HepG2 (cell line): Measurements from ENCODE around the gene ALOX5AP. TPM values are rescaled to one million over a fixed set of nuclear protein-coding genes. Genes with fewer than 3 reads are reported as not detected.

Experiments used
- ATAC-seq: fragments of 200-7000 bp; cut with Tn5 transposase; 3 replicates; pipeline ENCODE4 v1.9.1; 2020; ENCODE audit warnings: mild to moderate bottlenecking, moderate library complexity
- BruUV-seq: library from RNA; stranded (reverse); fragments of 400-500 nt; replicated peaks from 2 replicates; lab custom pipeline; 2021; lab: Mats Ljungman, UMichigan
- CTCF ChIA-PET: fragments of 300-600 bp; formaldehyde crosslinking; extraction: SDS; loops from one replicate; lab custom pipeline; 2021; ENCODE audit warnings: low total read pairs, inconsistent platforms, low intra/inter-chr PET ratio; lab: Yijun Ruan, JAX
- POLR2A ChIA-PET: fragments of 350-600 bp; sonication (Branson Sonifier 250); formaldehyde crosslinking; loops from one replicate; lab custom pipeline; 2020; ENCODE audit warnings: antibody characterized with exemption, inconsistent platforms; lab: Yijun Ruan, JAX
- DNase-seq: peaks from one replicate; pipeline ENCODE4 v3.0.0-alpha.2; 2015; ENCODE audit warnings: low spot score
- FAIRE-seq: peaks from 3 replicates; lab custom pipeline; 2011; peaks lifted over from hg19 to GRCh38; lab: Jason Lieb, UNC
- H2AFZ ChIP-seq: one replicate; pipeline ENCODE4 v1.6.1; 2011; ENCODE audit warnings: low read length, inconsistent platforms
- H3K27ac ChIP-seq: fragments of 300-600 bp; 3 replicates; pipeline ENCODE4 v1.8.0; 2011; ENCODE audit warnings: mixed run types, mild to moderate bottlenecking, mixed read lengths, low read length, inconsistent platforms; ENCODE audit not compliant: insufficient read depth; ENCODE audit errors: extremely low read length
- H3K27me3 ChIP-seq, 2 experiments: fragments of 200-600 bp in 1 of 2; 2 replicates in 1 of 2; 3 replicates in 1 of 2; pipeline versions ENCODE4 v1.6.0 to v1.8.0; 2011; ENCODE audit warnings: low read length in 2 of 2, mild to moderate bottlenecking in 2 of 2, moderate library complexity in 2 of 2, inconsistent platforms in 1 of 2; ENCODE audit not compliant: insufficient read depth in 2 of 2, control insufficient read depth in 1 of 2
- H3K36me3 ChIP-seq, 2 experiments: fragments of 200-600 bp in 1 of 2; replicated peaks in 1 of 2; 2 replicates in 1 of 2; 3 replicates in 1 of 2; pipeline versions ENCODE4 v1.5.1 to v1.8.0; 2011; ENCODE audit warnings: low read length in 2 of 2, inconsistent platforms in 1 of 2; ENCODE audit not compliant: insufficient read depth in 2 of 2, control insufficient read depth in 1 of 2
- H3K4me1 ChIP-seq: 2 replicates; pipeline ENCODE4 v1.5.1; 2012; ENCODE audit warnings: low read length, inconsistent platforms; ENCODE audit not compliant: insufficient read depth
- H3K4me2 ChIP-seq: 2 replicates; pipeline ENCODE4 v1.6.0; 2011; ENCODE audit warnings: low read depth, low read length, inconsistent platforms
- H3K4me3 ChIP-seq, 3 experiments: fragments of 200-600 bp in 1 of 3; sonication (generic), shearing (Covaris generic) in 1 of 3; replicated peaks in 1 of 3; 2 replicates each; pipeline ENCODE4 v1.5.1; 2011 to 2016; ENCODE audit warnings: low read length in 3 of 3, inconsistent platforms in 2 of 3, low read depth in 2 of 3, mild to moderate bottlenecking in 2 of 3, control low read depth in 1 of 3, mixed read lengths in 1 of 3; ENCODE audit not compliant: insufficient read depth in 1 of 3
- H3K79me2 ChIP-seq: one replicate; pipeline ENCODE4 v1.6.1; 2011; ENCODE audit warnings: low read length, inconsistent platforms; ENCODE audit not compliant: insufficient read depth
- H3K9ac ChIP-seq: 2 replicates; pipeline ENCODE4 v1.6.0; 2011; ENCODE audit warnings: mild to moderate bottlenecking, low read depth, low read length, inconsistent platforms; ENCODE audit not compliant: insufficient read depth
- H3K9me3 ChIP-seq: 2 replicates; pipeline ENCODE4 v1.5.1; 2012; ENCODE audit warnings: mild to moderate bottlenecking, low read length
- H4K20me1 ChIP-seq: 2 replicates; pipeline ENCODE4 v1.6.0; 2011; ENCODE audit warnings: inconsistent platforms, mild to moderate bottlenecking, low read length, moderate library complexity; ENCODE audit not compliant: insufficient read depth
- MXI1 ChIP-seq: IDR thresholded peaks from 3 replicates; pipeline ENCODE4 v1.6.1; 2012; ENCODE audit warnings: low read depth, low read length, inconsistent platforms, borderline replicate concordance
- ZBTB49 ChIP-seq: sonication (generic); formaldehyde crosslinking; IDR thresholded peaks from 2 replicates; pipeline ENCODE4 v1.4.0; 2020; ENCODE audit warnings: missing genetic modification reagents, borderline replicate concordance
- ZHX2 ChIP-seq, 2 experiments: sonication (generic) in 1 of 2; formaldehyde crosslinking in 1 of 2; IDR thresholded peaks; 2 replicates each; pipeline versions ENCODE4 v1.6.1 to v1.9.0; 2014 to 2022; ENCODE audit warnings: antibody characterized with exemption in 1 of 2, borderline replicate concordance in 1 of 2, inconsistent platforms in 1 of 2, low read depth in 1 of 2, missing genetic modification reagents in 1 of 2
- ZNF274 ChIP-seq: sonication (generic); formaldehyde crosslinking; IDR thresholded peaks from 2 replicates; pipeline ENCODE4 v1.5.1; 2020; ENCODE audit warnings: mild to moderate bottlenecking, missing genetic modification reagents
- ZNF567 ChIP-seq: sonication (generic); formaldehyde crosslinking; IDR thresholded peaks from 2 replicates; pipeline ENCODE4 v1.8.1; 2023; ENCODE audit warnings: mild to moderate bottlenecking, missing genetic modification reagents, borderline replicate concordance
- ZNF570 ChIP-seq: sonication (generic); formaldehyde crosslinking; IDR thresholded peaks from 2 replicates; pipeline ENCODE4 v1.4.0; 2020; ENCODE audit warnings: mild to moderate bottlenecking, missing genetic modification reagents, borderline replicate concordance
- WGBS: methylation state at CpG from one replicate; pipeline ENCODE4 v1.1.6; 2017; ENCODE audit warnings: low lambda C conversion rate; 5-methylcytosine and 5-hydroxymethylcytosine counted together
- in situ Hi-C: cut with HindIII; loops from 2 replicates; pipeline ENCODE4 v1.10.0; 2017; ENCODE audit warnings: low pct_unique_long_range_greater_than_20kb; ENCODE audit not compliant: extremely low pct_ligation_motif_present
- intact Hi-C: fragments of 100-400 bp; cut with micrococcal nuclease; formaldehyde crosslinking; loops from one replicate; pipeline ENCODE4 v1.10.0; 2022; ENCODE audit not compliant: unreplicated experiment
- polyA plus RNA-seq, 8 experiments: library from polyadenylated mRNA; depleted of rRNA in 3 of 8; stranded (reverse) in 7 of 8; unstranded in 1 of 8; fragments of >200 nt; fragmentation: Illumina TruSeq in 4 of 8; extraction: Trizol in 4 of 8; gene quantifications; 2 replicates each; pipeline versions ENCODE4 v1.2.1 to v1.2.3, GENCODE V29; 2011 to 2016; ENCODE audit warnings: low read depth in 4 of 8, missing spikeins in 1 of 8, mixed read lengths in 1 of 8; ENCODE audit not compliant: insufficient read depth in 1 of 8
- total RNA-seq, 5 experiments: library from RNA; depleted of rRNA; stranded (reverse); fragments of >200 nt; fragmentation: Illumina TruSeq; extraction: Trizol; gene quantifications; 2 replicates each; pipeline ENCODE4 v1.2.3, GENCODE V29; 2016; ENCODE audit warnings: low read depth in 1 of 5

Gene ALOX5AP
- total and polyA plus RNA-seq, 2 of the 13 experiments (the other 11 are each of a cell fraction or from before 2014, with no cell fraction given), result 0.97 to 1.2 TPM

DNA sequence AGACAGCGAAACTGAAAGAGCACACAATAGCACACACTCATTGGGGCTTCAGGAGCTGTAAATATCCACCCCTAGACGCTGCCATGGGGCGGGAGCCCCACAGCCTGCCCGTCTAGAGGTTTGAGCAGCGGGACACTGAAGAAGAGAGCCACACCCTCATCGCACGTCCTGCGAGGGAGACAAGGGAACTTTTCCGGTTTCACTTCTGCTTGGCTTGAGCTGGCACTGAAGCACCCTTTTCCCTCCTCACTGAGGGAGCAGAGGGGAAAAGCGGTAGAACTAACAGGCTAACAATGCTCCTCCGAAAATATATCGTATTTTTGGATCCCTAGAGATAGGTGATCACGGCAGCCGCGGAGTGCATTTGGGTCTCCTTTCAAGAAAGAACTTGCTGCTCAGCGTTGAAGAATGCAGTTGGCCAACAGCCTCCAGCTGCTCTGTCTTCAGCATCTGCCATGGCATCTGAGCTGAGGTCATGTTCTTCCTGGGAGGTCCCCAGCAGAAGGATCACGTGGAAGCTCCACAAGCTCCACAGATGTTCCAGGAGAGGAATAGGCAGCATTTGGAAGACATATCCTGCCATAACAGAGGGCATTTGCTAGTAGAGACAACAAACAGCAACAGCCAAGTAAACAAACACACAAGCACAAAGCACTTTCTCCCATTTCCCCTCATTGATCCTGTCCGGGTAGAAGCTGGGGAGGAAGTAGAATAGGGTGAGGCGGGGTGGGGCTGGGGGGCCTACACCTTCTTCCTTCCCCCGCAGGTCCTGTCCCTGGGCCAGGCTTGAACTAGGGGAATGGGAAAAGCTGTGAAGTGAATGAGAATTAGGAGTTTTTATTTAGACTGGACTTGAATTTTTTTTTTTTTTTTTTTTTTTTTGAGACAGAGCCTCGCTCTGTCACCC, 44.8 kb upstream of the ALOX5AP start (continued):
- TF ChIP-seq ZHX2 (IDR thresholded peaks at IDR 0.05; ENCODE audit: low read depth) (no peak), ZHX2 (CRISPR knock-in tag; IDR thresholded peaks at IDR 0.05; ENCODE audit: borderline replicate concordance) (no peak)

DNA sequence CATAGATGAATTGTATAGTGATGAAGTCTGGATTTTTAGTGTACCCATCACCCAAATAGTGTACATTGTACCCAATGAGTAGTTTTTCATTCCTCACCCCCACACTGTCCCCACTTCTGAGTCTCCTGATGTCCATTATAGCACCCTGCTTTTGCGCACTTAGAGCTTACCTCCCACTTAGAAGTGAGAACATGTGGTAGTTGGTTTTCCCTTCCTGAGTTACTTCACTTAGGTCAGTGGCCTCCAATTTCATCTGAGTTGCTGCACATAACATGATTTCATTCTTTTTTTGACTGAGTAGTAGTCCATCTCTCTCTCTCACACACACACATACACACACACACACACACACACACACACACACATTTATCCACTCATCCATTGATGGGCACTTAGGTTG, 43.2 kb upstream of the ALOX5AP start:
- Histone ChIP-seq H3K4me2 (no peak overlapping the region), H4K20me1 (no peaks in the 10 kb centered on the region), H3K79me2 (no peaks in the 10 kb centered on the region), H3K27ac (no peak overlapping the region), H3K9me3 (no peaks in the 10 kb centered on the region), H2AFZ (no peak overlapping the region), H3K36me3 (no peaks in the 10 kb centered on the region), H3K9ac (no peak overlapping the region), H3K27me3 (no peaks in the 10 kb centered on the region; a peak in 2 of 5 replicates), H3K4me1 (peaks cover 11% of the 10 kb centered on the region; the same call in 1 of the 2 replicates), H3K4me3 (no peak overlapping the region)
- no TSS peak for BruUV-seq
- no peak for DNase-seq
- ChIA-PET CTCF (no interaction called here), POLR2A (no interaction called here)
- WGBS, result 93% methylated on average over 1 of the region's 1 CpG
- FAIRE-seq, result no peak
- intact Hi-C loops (no loop called here), in situ Hi-C loops (no loop called here)
- TF ChIP-seq ZNF570 (no peak), ZNF567 (CRISPR knock-in tag) (no peak), MXI1 (no peak), ZBTB49 (CRISPR knock-in tag) (no peak), ZNF274 (no peak)
- ATAC-seq, result no peak
